Activated naive CD4-positive, alpha-beta T cell treated with anti-CD3 and anti-CD28 coated beads, Interleukin-2, amount 50 U/mL, for 72 hours (primary cell): Measurements from ENCODE around the gene SERHL2. TPM values are rescaled to one million over a fixed set of nuclear protein-coding genes. Genes with fewer than 3 reads are reported as not detected.
A peak's percentile ranks its signal among the peaks of the same experiment; 100 is the strongest.
"Not testable (repeated sequence)": the region's sequence is repeated elsewhere in the genome, so short reads cannot be mapped to it uniquely, and the experiment has no call there.

Experiments
- ATAC-seq, 2 donors: fragments of 150-1000 bp; cut with Tn5 transposase; 2 replicates each; pipeline ENCODE4 v1.10.0; 2021; ENCODE audit warnings: mild to moderate bottlenecking in 2 of 2, moderate library complexity in 2 of 2
- DNase-seq, 2 donors: peaks; one replicate each; pipeline ENCODE4 v3.0.0; 2021 to 2022; ENCODE audit warnings: low spot score in 2 of 2
- H3K27ac Mint-ChIP-seq, 2 donors: one replicate each; pipeline ENCODE4 v1.8.0; 2022; ENCODE audit warnings: mild to moderate bottlenecking in 2 of 2, mixed read lengths in 2 of 2
- H3K36me3 Mint-ChIP-seq, 2 donors: one replicate each; pipeline ENCODE4 v1.8.0; 2022; ENCODE audit warnings: mixed read lengths in 2 of 2
- H3K9me3 Mint-ChIP-seq, 2 donors: one replicate each; pipeline ENCODE4 v1.8.0; 2022; ENCODE audit warnings: mixed read lengths in 2 of 2
- total RNA-seq, 2 donors: library from RNA; stranded (reverse); gene quantifications; one replicate each; pipeline ENCODE4 v1.2.3, GENCODE V29; 2022

The SERHL2 gene
- total RNA-seq, 2 donors from 2014 or later = 1.2 to 1.9 TPM

DNA sequence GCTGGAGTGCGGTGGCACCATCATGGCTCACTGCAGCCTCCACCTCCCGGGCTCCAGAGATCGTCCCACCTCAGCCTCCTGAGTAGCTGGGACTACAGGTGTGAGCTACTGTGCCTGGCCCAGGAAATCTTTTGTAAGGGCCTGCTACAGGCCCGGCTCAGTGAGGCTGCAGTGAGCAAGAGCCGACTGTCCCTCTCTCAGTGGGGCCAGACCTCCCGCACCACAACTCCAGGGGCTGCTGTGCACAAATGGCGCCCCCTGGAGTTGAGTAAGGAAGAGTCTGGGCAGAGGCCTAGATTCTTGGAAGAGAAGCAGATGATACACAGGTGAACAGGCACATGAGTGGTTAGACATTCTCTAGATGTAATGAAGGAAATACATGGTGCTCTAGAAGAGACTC is 7.0 kb downstream of the SERHL2 start:
- Mint-ChIP-seq H3K36me3 (no peaks in the 10 kb centered on the region), H3K27ac (peak overlapping the region; percentile 52 to 68), H3K9me3 (no peaks in the 10 kb centered on the region)
- peak; percentile 46 to 58 for ATAC-seq
- peak in 1 of 2 donors; percentile 24 for DNase-seq

DNA sequence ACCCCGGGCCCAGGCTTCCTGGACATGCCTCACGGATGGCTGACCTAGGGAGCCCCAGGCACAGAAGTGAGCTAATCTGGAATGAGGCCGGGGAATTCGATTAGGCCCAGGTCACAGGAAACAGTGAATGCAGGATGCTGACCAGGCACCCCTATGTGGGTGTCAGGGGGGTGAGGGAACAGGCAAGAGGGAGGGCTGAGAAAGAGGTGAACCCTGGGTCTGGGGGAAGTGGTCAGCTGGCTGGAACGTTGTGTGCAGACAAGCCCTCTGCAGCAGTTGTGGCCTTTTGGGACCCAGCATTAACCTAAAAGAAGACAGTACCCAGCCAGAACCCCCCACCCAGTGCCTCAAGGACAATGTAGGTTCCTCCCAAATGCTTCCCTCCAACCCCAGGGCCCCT is 8.1 kb downstream of the SERHL2 start:
- Mint-ChIP-seq H3K36me3 (no peaks in the 10 kb centered on the region), H3K27ac (no peak overlapping the region), H3K9me3 (no peaks in the 10 kb centered on the region)
- DNase-seq (no peak), ATAC-seq (no peak)

DNA sequence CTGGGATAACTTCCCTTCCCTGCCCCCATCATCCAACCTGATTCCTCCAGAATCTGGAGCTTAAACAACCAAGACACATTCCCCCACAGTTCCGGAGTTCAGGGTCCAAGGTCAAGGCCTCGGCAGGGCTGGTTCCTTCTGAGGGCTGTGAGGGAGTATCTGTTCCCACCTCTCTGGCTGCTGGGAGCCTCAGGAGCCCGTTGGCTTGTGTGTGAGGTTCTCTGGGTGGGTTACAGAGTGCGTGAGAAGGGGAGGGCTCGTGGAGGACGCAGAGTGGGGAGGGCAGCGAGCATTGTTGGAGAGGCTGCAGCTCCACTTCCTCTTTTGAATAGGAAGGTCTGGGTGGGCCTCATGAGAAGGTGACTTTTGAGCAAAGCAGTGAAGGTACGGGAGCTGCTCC is 8.5 kb downstream of the SERHL2 start:
- Mint-ChIP-seq H3K9me3 (no peaks in the 10 kb centered on the region), H3K36me3 (no peaks in the 10 kb centered on the region), H3K27ac (peak overlapping the region in 1 of 2 donors; percentile 88)
- no peak for ATAC-seq
- DNase-seq = no peak

DNA sequence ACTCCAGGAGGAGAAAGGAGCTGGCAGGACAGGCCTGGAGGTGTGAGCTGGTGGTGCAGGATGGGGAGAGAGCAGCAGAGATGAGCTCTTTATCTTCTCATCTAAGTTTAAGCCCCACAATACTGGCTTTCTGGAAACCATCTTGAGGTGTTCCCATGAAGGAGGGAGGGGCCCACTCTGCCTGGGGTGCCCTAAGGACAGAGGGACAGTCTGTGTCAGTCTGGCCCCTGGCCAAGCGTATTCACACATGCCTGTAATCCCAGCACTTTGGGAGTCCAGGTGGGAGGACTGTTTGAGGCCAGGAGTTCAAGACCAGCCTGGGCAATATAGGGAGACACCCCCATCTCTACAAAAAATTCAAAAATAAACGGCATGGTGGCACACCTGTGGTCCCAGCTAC is 8.9 kb downstream of the SERHL2 start:
- ATAC-seq (no peak), DNase-seq (no peak)
- Mint-ChIP-seq H3K27ac (no peak overlapping the region), H3K9me3 (no peaks in the 10 kb centered on the region), H3K36me3 (no peaks in the 10 kb centered on the region)

DNA sequence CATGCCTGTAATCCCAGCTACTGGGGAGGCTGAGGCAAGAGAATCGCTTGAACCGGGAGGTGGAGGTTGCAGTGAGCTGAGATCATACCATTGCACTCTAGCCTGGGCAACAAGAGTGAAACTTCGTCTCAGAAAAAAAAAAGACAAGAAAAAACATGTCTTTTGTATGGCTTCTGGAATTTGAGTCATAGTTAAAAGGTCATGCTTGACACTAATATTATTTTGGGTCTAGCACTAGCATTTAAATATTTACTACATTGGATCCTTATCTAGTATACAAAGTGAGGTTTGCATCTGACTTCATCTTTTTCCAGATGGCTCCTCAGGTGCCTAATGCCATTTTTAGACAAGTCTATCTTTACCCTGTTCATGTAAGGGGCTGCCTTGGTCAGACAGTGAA is 10.2 kb downstream of the SERHL2 start:
- not testable (repeated sequence) for H3K36me3 Mint-ChIP-seq, DNase-seq, ATAC-seq, H3K9me3 Mint-ChIP-seq, H3K27ac Mint-ChIP-seq

DNA sequence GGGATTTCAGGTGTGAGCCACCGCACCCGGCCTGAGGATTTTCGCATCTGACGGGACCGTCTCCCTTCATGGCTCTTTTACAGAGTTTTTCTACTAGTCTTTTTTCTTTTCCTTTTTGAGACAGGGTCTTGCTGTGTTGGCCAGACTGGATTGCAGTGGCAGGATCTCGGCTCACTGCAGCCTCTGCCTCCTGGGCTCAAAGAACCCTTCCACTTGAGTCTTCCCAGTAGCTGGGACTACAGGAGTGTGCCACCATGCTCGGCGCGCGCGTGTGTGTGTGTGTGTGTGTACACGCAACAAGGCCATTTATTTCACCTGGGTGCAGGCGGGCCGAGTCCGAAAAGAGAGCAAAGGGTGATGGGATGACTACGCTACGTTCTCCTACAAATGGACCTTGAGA is 10.9 kb downstream of the SERHL2 start:
- H3K27ac Mint-ChIP-seq = no peak overlapping the region
- DNase-seq (no peak), ATAC-seq (no peak)
- no peaks in the 10 kb centered on the region for H3K9me3 Mint-ChIP-seq
- no peaks in the 10 kb centered on the region for H3K36me3 Mint-ChIP-seq

DNA sequence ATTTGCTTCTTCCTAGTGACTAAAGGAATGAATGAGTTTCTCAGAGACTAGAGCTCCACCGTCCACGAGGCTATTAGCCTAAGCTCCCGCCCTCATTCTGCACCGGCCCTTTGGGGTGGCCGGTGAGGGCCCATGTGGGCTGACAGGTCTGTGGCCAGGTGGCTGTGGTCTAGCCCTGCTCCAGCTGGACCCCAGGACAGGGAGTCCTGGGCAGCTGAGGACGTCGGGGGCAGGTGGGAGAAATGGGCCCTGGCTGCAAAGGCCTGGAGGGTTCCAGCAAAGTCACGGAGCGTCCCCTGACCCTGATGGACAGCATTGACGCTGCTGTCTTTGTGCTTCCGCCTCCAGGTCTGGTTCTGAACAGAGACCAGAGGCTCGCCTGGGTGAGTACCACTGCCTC is 12.2 kb downstream of the SERHL2 start:
- DNase-seq (no peak), ATAC-seq (no peak)
- Mint-ChIP-seq H3K36me3 (no peaks in the 10 kb centered on the region), H3K9me3 (no peaks in the 10 kb centered on the region), H3K27ac (peak overlapping the region in 1 of 2 donors; percentile 48)

DNA sequence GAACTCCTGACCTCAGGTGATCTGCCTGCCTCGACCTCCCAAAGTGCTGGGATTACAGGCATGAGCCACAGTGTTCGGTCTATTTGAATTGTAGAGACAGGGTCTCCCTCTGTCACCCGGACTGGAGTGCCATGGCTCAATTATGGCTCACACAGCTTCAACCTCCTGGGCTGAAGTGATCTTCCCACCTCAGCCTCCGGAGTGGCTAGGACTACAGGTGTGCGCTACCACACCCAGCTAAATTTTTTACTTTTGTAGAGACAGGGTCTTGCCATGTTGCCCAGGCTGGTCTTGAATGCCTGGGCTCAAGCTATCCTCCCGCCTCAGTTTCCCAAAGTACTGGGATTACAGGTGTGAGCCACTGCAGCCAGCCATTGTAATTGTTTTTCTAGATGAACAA is 14.2 kb downstream of the SERHL2 start:
- H3K9me3 Mint-ChIP-seq, H3K36me3 Mint-ChIP-seq, DNase-seq, ATAC-seq, H3K27ac Mint-ChIP-seq: not testable (repeated sequence)

DNA sequence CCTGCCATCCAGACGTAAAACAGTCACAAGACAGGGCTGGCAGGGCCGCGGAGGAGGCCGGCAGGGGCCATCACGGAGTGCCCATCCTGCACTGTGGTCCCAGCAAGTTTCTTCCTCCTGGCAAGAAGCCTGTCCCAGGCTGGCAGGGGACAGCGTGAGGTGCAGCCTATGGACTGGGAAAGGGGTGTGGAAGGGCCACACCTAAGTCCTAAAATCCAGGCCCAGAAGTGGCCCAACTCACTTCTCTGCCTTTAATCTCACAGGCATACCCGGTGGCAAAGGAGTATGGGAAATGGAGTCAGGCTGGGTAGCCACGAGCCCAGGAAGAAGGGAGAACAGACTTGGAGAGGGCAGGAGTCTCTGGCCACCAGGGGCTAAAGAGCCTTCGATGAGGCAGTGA is 16.8 kb downstream of the SERHL2 start:
- H3K36me3 Mint-ChIP-seq, H3K9me3 Mint-ChIP-seq, DNase-seq, ATAC-seq: not testable (repeated sequence)
- peak overlapping the region; percentile 31 to 48 for H3K27ac Mint-ChIP-seq

DNA sequence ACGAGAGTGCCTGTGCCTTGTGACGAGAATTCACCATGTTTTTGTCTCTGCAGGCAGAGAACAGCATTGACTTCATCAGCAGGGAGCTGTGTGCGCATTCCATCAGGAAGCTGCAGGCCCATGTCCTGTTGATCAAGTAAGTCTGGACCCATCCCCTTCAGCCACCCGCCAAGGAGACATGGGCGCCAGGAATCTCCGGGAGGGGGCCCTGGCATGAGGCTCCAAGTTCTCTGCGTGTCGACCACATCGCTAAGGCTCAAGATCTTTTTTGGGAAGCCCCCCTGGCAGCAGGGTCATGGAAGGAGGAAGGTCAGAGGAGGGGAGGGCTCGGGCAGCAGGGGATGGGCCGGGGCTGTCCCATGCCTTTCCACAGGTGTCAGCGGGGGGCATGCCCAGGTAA is 17.3 kb downstream of the SERHL2 start:
- DNase-seq, ATAC-seq, H3K9me3 Mint-ChIP-seq, H3K36me3 Mint-ChIP-seq: not testable (repeated sequence)
- H3K27ac Mint-ChIP-seq = peak overlapping the region; percentile 48 to 55

DNA sequence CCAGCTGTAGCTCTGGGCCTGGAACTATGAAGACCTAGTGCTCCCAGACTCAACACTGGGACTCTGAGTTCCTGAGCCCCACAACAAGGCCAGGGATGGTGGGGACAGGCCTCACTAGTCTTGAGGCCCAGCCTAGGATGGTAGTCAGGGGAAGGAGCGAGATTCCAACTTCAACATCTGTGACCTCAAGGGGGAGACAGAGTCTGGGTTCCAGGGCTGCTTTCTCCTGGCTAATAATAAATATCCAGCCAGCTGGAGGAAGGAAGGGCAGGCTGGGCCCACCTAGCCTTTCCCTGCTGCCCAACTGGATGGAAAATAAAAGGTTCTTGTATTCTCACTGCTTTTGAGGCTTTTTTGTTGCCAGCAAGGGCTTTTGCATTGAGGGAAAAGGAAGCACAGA is 20.3 kb downstream of the SERHL2 start:
- not testable (repeated sequence) for H3K27ac Mint-ChIP-seq, ATAC-seq, H3K36me3 Mint-ChIP-seq, H3K9me3 Mint-ChIP-seq, DNase-seq

DNA sequence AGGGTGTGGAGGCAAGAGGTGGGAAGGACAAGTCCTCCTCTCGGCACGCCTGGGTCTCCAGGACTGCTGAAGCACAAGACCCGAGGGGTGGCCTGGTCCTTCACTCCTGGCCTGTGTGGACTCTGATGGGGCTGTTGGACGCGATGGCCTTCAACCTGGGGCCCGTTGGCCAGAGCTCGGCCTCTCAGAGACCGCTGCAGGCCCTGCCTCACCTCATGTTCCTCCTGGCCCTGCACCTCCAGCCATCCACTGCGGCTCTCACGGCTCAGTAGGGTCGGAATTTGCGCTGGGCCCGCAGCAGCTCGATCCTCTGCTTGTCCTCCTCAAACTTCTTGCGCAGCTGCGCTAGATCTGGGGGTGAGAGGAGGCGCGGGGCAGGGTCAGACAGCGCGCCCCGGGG is 20.7 kb downstream of the SERHL2 start:
- H3K9me3 Mint-ChIP-seq, DNase-seq, H3K36me3 Mint-ChIP-seq, ATAC-seq, H3K27ac Mint-ChIP-seq: not testable (repeated sequence)

DNA sequence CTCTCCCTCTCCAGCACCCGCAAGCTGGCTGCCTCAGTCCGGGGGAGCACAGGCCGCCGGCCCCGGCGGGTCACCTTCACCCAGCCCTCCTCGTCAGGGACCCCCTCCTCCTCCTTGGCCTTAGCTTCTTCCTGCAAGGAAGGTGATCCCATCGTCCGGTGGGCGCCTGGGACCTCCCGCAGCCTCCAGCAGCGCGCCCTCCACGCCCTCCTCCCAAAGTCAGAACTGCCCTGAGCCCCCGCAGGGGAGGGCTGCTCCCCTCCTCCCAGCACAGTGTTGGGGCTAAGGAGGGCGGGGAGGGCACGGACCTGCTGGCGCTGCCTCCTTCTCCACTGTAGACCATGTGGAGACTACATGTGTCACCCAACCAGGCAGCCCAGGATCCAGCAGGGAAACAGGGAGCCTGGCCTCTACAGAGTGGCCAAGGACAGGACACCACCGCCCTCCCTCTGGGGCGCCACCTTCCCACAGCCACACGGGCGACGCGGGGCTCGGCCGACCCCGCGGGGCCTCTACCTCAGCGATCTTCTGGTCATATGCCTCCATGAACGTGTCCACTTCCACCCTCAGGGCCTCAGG is 22.3 kb downstream of the SERHL2 start:
- peaks cover 4 to 12% of the 10 kb centered on the region in 2 donors for H3K36me3 Mint-ChIP-seq
- not testable (repeated sequence) for H3K9me3 Mint-ChIP-seq, DNase-seq, H3K27ac Mint-ChIP-seq, ATAC-seq

DNA sequence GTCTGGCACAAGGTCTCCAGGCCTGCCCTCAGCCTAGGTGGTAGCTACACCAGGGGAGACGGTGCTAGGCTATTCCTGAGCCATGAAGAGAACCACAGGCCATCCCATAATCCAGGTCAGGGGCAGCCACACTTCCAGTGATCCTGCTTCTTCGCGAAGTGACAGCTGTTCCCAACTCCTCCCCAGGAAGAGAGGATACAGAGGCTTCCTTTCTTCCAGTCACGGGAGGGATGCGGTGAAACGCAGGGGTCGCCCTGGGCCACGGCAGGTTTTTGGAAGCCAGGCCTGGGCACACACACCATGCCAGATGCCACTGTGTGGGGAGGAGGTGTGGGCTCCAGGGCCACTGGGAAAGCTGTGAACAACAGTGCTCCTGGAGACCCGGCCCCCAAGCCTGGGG is 23.4 kb downstream of the SERHL2 start:
- H3K36me3 Mint-ChIP-seq = peaks cover 8 to 19% of the 10 kb centered on the region in 2 donors
- H3K9me3 Mint-ChIP-seq, H3K27ac Mint-ChIP-seq, ATAC-seq, DNase-seq: not testable (repeated sequence)

DNA sequence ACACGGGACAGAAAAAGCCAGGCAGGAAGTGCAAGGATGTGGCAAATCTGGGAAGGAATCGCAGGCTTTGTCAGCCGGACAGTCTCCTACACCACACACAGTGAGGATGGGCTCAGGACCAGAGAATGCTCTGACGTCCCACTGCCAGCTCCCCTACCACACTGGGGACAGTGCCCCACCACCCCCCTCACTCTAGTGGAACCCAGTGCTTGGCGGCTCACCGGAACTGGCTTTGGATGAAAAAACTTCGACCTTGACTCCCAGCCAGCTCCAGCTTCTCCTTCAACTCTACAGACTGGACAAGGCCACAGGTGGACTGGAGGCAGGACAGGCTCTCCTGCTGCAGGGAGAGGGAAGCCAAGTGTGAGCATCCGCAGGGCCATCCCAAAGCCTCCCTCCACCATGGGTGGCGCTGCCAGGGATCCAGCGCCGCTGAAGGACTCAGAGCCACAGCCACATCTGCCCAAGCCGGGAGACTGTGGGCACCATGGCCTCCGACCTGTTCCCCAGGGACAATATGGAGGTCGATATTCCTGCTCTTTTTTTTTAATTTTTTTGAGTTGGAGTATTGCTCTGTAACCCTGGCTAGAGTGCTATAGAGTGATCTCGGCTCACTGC is 24.0 kb downstream of the SERHL2 start:
- H3K9me3 Mint-ChIP-seq = no peaks in the 10 kb centered on the region
- peak overlapping the region in 1 of 2 donors; percentile 72 for H3K27ac Mint-ChIP-seq
- no peak for ATAC-seq
- peaks cover 8 to 21% of the 10 kb centered on the region in 2 donors for H3K36me3 Mint-ChIP-seq
- DNase-seq = no peak

DNA sequence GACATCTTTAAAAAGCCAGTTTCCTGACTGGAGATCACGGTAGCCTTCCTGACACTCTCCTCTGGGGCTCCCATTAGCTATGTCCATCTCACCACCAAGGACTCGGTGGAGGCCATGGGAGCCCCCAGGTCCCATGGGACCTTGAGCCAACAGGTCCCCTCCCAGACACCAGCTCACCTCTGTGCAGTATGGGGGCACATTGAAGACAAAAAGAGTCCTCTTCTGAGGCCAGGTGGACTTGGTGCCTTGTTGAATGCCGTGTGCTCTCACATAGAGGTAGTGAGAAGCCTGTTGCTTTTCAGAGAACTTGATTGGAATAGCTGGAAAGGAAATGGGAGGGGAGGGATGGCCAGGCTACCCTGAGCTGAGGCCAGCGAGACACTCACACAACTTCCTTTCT is 26.3 kb downstream of the SERHL2 start:
- H3K9me3 Mint-ChIP-seq, DNase-seq, ATAC-seq: not testable (repeated sequence)
- H3K27ac Mint-ChIP-seq = peak overlapping the region; percentile 41 to 65
- peaks cover 13 to 21% of the 10 kb centered on the region in 2 donors for H3K36me3 Mint-ChIP-seq

DNA sequence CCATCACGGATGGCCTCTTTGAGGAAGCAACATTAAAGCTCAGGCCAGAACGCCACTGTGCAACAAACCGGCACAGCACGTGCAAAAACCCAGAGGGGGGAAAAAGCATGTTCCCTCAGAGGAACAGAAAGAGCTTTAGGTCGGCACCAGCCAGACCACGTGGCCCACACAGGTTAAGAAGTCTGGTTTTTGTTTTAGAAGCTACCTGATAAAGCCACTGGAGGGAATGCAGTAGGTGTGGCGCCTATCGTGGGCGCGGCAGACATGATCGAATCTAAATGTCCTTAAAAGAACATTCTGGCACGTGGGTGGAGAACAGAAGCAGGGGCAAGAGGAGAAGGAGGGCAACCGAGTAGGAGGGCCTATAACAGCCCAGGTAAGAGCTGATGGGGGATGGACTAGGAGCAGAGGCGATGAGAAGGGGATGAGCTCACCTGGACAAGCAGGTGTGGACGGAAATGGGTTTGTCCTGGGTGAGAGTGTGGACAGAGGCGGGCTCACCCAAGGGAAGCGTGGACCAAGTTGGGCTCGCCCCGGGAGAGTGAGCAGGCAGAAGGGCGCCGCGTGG is 27.5 kb downstream of the SERHL2 start:
- peaks cover 18 to 21% of the 10 kb centered on the region in 2 donors for H3K36me3 Mint-ChIP-seq
- peak; percentile 27 to 36 for ATAC-seq
- H3K9me3 Mint-ChIP-seq, DNase-seq: not testable (repeated sequence)
- peak overlapping the region; percentile 93 to 98 for H3K27ac Mint-ChIP-seq
